ENCODE results near the gene THRAP3. TPM values are rescaled to one million over a fixed set of nuclear protein-coding genes. Genes with fewer than 3 reads are reported as not detected.
A peak's percentile ranks its signal among the peaks of the same experiment; 100 is the strongest.

The THRAP3 gene
- total RNA-seq (2021), result 83.2 and 143 TPM in 2 replicates
- percentile 97 among the genes with signal in this experiment for Bru-seq, nascent RNA
- percentile 96 among the genes with signal in this experiment for BruChase-seq, experiment 1, labeled RNA remaining after a 2-hour chase
- BruChase-seq, experiment 2, labeled RNA remaining after a 6-hour chase, result percentile 96 among the genes with signal in this experiment
- long read RNA-seq, full-length matches to known transcripts, result 2 of 18 reads
- long read RNA-seq, partial matches to known transcripts, result 1 of 18 reads
- long read RNA-seq, other reads (novel, unspliced or antisense), result 15 of 18 reads

DNA sequence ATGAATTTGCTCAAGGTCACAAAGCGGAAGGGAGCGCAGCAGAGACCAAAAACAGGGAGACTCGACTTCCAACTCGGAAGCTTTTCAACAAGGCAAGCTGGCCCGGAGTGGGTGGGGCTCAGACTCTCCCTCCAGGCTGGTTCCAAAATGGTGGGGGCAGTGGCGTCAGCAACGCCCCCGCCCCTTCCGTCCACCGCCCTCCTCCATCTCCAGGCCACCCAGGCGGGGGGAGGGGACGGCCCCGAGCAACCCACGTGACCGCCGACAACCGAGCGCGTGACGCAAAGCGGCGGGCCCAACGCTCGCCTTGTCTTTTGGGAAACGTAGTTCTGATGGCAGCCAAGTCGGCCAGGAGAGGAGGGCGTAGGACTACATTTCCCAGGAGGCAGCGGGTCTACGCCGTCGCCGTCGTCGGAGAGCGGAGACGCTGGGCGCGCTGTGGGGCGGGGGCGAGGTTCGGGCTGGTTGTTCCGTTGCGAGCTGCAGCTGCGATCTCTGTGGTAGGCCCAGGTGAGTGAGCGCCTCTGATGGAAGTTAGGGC lies at the start of gene THRAP3:
Gene THRAP3 (plus strand): TSS at position 448 of the 541 bp plus-strand sequence. CDS start 58,121 bp downstream, outside the sequence.
- TF ChIP-seq EZH2 (IDR thresholded peaks at IDR 0.05; ENCODE audit: low read depth) (no peak), CTCF (conservative IDR thresholded peaks at IDR 0.05) (no peak)
- no TSS peak for BruUV-seq (replicated peaks)
- peaks cover 12% of the 10 kb centered on the region for H3K4me1 ChIP-seq (replicated peaks; ENCODE audit: insufficient read depth)
- ChIA-PET POLR2A (ENCODE audit: unreplicated experiment) (interaction anchor here (0.6 to 1.0 kb wide), 7 partner anchors 21 to 403 kb away, joined by 3 to 13 read pairs (median 4); no protein-coding TSS in a partner anchor), CTCF (interaction anchor here (0.9 to 1.5 kb wide), 5 partner anchors 35 to 76 kb away, joined by 3 to 12 read pairs (median 3); no protein-coding TSS in a partner anchor)
- DNase-seq, result peak; percentile 97 to 100
- peaks cover 42% of the 10 kb centered on the region for H4K20me1 ChIP-seq (ENCODE audit: insufficient read depth)
- peaks cover 18% of the 10 kb centered on the region for H3F3A ChIP-seq (ENCODE audit: insufficient read depth, low read depth)
- H3K4me3 ChIP-seq, result peak within 1 kb of the TSS; percentile 95
- H2AFZ ChIP-seq, result peak within 1 kb of the TSS; percentile 89
- peaks cover 23% of the 10 kb centered on the region for H3K36me3 ChIP-seq (ENCODE audit: low read depth)
- peak within 1 kb of the TSS; percentile 86 for H3K27ac ChIP-seq
- H3K4me2 ChIP-seq, result peak within 1 kb of the TSS; percentile 96
- no peaks in the 10 kb centered on the region for H3K9me3 ChIP-seq (ENCODE audit: insufficient read depth, low read depth)
- H3K9me2 ChIP-seq (ENCODE audit: insufficient read depth), result no peaks in the 10 kb centered on the region
- intact Hi-C loops (cut with micrococcal nuclease; ENCODE audit: unreplicated experiment), result loop anchor here (1.0 to 2.0 kb wide), 5 partner anchors 20 to 124 kb away; partner anchors contain the start of gene TRAPPC3
- no peaks in the 10 kb centered on the region for H3K27me3 ChIP-seq (ENCODE audit: insufficient read depth, low read depth)
- H3K79me2 ChIP-seq (ENCODE audit: low read depth), result peaks cover 47% of the 10 kb centered on the region

DNA sequence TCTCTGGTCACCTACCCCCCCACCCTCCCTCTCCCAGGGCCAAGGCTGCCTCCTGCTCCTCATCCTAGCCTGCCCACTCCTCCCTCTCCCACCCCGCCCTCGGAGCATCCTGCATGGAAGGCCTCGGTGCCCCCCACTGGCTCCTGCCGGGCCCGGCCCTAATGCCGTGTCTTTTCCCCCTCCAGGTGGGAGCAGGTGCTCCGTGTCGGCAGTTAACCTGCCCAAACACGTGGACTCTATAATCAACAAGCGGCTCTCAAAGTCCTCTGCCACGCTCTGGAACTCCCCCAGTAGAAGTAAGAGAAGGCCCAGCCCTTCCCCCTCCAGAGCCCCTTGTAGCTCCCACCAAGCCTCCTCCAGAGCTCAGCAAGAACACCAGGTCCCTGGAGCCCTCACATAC lies 49.5 kb upstream of the THRAP3 start:
- H3K36me3 ChIP-seq (ENCODE audit: low read depth), result peaks cover 26% of the 10 kb centered on the region
- H3K27me3 ChIP-seq (ENCODE audit: insufficient read depth, low read depth), result no peaks in the 10 kb centered on the region
- CTCF ChIA-PET, result interaction anchor here (0.6 kb wide), 1 partner anchor 15 kb away, joined by 3 read pairs; no protein-coding TSS in a partner anchor
- peaks cover 11% of the 10 kb centered on the region for H3K4me1 ChIP-seq (replicated peaks; ENCODE audit: insufficient read depth)
- no peak for DNase-seq
- H4K20me1 ChIP-seq (ENCODE audit: insufficient read depth), result peaks cover 4% of the 10 kb centered on the region; the same call in 1 of the 2 replicates
- POLR2A ChIA-PET (ENCODE audit: unreplicated experiment), result no interaction called here
- H3K4me2 ChIP-seq, result no peak overlapping the region
- TF ChIP-seq CTCF (conservative IDR thresholded peaks at IDR 0.05) (no peak), EZH2 (IDR thresholded peaks at IDR 0.05; ENCODE audit: low read depth) (no peak)
- H3K27ac ChIP-seq, result no peak overlapping the region
- no TSS peak for BruUV-seq (replicated peaks)
- H2AFZ ChIP-seq, result no peak overlapping the region
- H3K79me2 ChIP-seq (ENCODE audit: low read depth), result peaks cover 10% of the 10 kb centered on the region
- intact Hi-C loops (cut with micrococcal nuclease; ENCODE audit: unreplicated experiment), result no loop called here
- H3K9me3 ChIP-seq (ENCODE audit: insufficient read depth, low read depth), result no peaks in the 10 kb centered on the region
- H3K9me2 ChIP-seq (ENCODE audit: insufficient read depth), result no peaks in the 10 kb centered on the region
- peaks cover 5% of the 10 kb centered on the region; the same call in 1 of the 2 replicates for H3F3A ChIP-seq (ENCODE audit: insufficient read depth, low read depth)
- H3K4me3 ChIP-seq, result no peak overlapping the region

GRCh38 chr1:36175137-36176095 lies 48.8 kb upstream of the THRAP3 start:
- peaks cover 6% of the 10 kb centered on the region; the same call in 1 of the 2 replicates for H3K79me2 ChIP-seq (ENCODE audit: low read depth)
- peaks cover 5% of the 10 kb centered on the region; the same call in 1 of the 2 replicates for H3F3A ChIP-seq (ENCODE audit: insufficient read depth, low read depth)
- intact Hi-C loops (cut with micrococcal nuclease; ENCODE audit: unreplicated experiment), result no loop called here
- no peaks in the 10 kb centered on the region for H3K9me3 ChIP-seq (ENCODE audit: insufficient read depth, low read depth)
- H3K4me2 ChIP-seq, result no peak overlapping the region
- no peak for DNase-seq
- BruUV-seq (replicated peaks), result no TSS peak
- no peaks in the 10 kb centered on the region; the same call in 1 of the 2 replicates for H4K20me1 ChIP-seq (ENCODE audit: insufficient read depth)
- ChIA-PET POLR2A (ENCODE audit: unreplicated experiment) (no interaction called here), CTCF (no interaction called here)
- H3K4me1 ChIP-seq (replicated peaks; ENCODE audit: insufficient read depth), result peaks cover 11% of the 10 kb centered on the region
- H3K4me3 ChIP-seq, result no peak overlapping the region
- H3K36me3 ChIP-seq (ENCODE audit: low read depth), result peaks cover 21% of the 10 kb centered on the region
- H3K9me2 ChIP-seq (ENCODE audit: insufficient read depth), result no peaks in the 10 kb centered on the region
- no peak overlapping the region for H3K27ac ChIP-seq
- H3K27me3 ChIP-seq (ENCODE audit: insufficient read depth, low read depth), result no peaks in the 10 kb centered on the region
- TF ChIP-seq CTCF (conservative IDR thresholded peaks at IDR 0.05) (no peak), EZH2 (IDR thresholded peaks at IDR 0.05; ENCODE audit: low read depth) (no peak)
- H2AFZ ChIP-seq, result no peak overlapping the region
